Non-pigmented ciliary epithelial cell (primary cell): Measurements from ENCODE around the gene CUL4A.
"Not testable (repeated sequence)": the region's sequence is repeated elsewhere in the genome, so short reads cannot be mapped to it uniquely, and the experiment has no call there.

Source experiments
- DNase-seq: peaks from one replicate; pipeline ENCODE4 v3.0.0-alpha.2; 2010; ENCODE audit warnings: low read depth

CUL4A gene

GRCh38 chr13:113209336-113209758 is at the start of gene CUL4A:
Gene CUL4A (plus strand): TSS chr13:113209613. CDS start chr13:113209628, 15 bp downstream.
- no peak for DNase-seq

- no peak for DNase-seq
Measured at GRCh38 chr13:113159701-113160100, 49.7 kb upstream of the CUL4A start.

GRCh38 chr13:113160983-113161382 is 48.4 kb upstream of the CUL4A start:
- no peak for DNase-seq

GRCh38 chr13:113161433-113161832 is 48.0 kb upstream of the CUL4A start:
- no peak for DNase-seq

GRCh38 chr13:113161975-113162374 is 47.4 kb upstream of the CUL4A start:
- not testable (repeated sequence) for DNase-seq

GRCh38 chr13:113162783-113163685 is 46.4 kb upstream of the CUL4A start:
- no peak for DNase-seq

- DNase-seq: no peak
Measured at GRCh38 chr13:113164492-113164891, 44.9 kb upstream of the CUL4A start.

- DNase-seq: no peak
Measured at GRCh38 chr13:113166266-113166665, 43.1 kb upstream of the CUL4A start.

GRCh38 chr13:113166681-113167080 is 42.7 kb upstream of the CUL4A start:
- no peak for DNase-seq

GRCh38 chr13:113167155-113167554 is 42.3 kb upstream of the CUL4A start:
- no peak for DNase-seq

- no peak for DNase-seq
Measured at GRCh38 chr13:113167575-113167974, 41.8 kb upstream of the CUL4A start.

- no peak for DNase-seq
Measured at GRCh38 chr13:113168211-113168610, 41.2 kb upstream of the CUL4A start.

- DNase-seq: no peak
Measured at GRCh38 chr13:113169277-113170272, 39.8 kb upstream of the CUL4A start.

GRCh38 chr13:113170511-113170910 is 38.9 kb upstream of the CUL4A start:
- DNase-seq: no peak

- no peak for DNase-seq
Measured at GRCh38 chr13:113171250-113172125, 37.9 kb upstream of the CUL4A start.

GRCh38 chr13:113172419-113172926 is 36.9 kb upstream of the CUL4A start:
- DNase-seq: no peak

GRCh38 chr13:113176280-113176679 is 33.1 kb upstream of the CUL4A start:
- DNase-seq: no peak

GRCh38 chr13:113176822-113177221 is 32.6 kb upstream of the CUL4A start:
- no peak for DNase-seq

GRCh38 chr13:113178070-113178895 is 31.1 kb upstream of the CUL4A start:
- DNase-seq: peak; percentile 96

- DNase-seq: no peak
Measured at GRCh38 chr13:113178896-113179167, 30.6 kb upstream of the CUL4A start.
